Ishikawa (cell line): ENCODE data around the gene OR11A1.

Experiments
- CEBPB ChIP-seq: IDR thresholded peaks from 2 replicates; pipeline ENCODE4 v1.6.1; 2012
- CREB1 ChIP-seq: IDR thresholded peaks from 2 replicates; pipeline ENCODE4 v1.6.1; 2012; ENCODE audit warnings: low read depth
- EGR1 ChIP-seq: IDR thresholded peaks from 2 replicates; pipeline ENCODE4 v1.6.1; 2012
- EP300 ChIP-seq: IDR thresholded peaks from 2 replicates; pipeline ENCODE4 v1.6.1; 2012; ENCODE audit warnings: borderline replicate concordance
- FOXM1 ChIP-seq: IDR thresholded peaks from 2 replicates; pipeline ENCODE4 v1.6.1; 2012; ENCODE audit warnings: low read depth, borderline replicate concordance
- NFIC ChIP-seq: IDR thresholded peaks from 2 replicates; pipeline ENCODE4 v1.6.1; 2012
- RAD21 ChIP-seq: IDR thresholded peaks from 2 replicates; pipeline ENCODE4 v1.6.1; 2012; ENCODE audit warnings: low read depth
- TAF1 ChIP-seq: IDR thresholded peaks from 2 replicates; pipeline ENCODE4 v1.6.1; 2012; ENCODE audit warnings: low read depth, mild to moderate bottlenecking
- TCF12 ChIP-seq: IDR thresholded peaks from 2 replicates; pipeline ENCODE4 v1.6.1; 2012; ENCODE audit warnings: low read depth
- TEAD4 ChIP-seq: IDR thresholded peaks from 2 replicates; pipeline ENCODE4 v1.6.1; 2012
- YY1 ChIP-seq: IDR thresholded peaks from 2 replicates; pipeline ENCODE4 v1.6.1; 2012; ENCODE audit warnings: low read depth
- ZBTB7A ChIP-seq: IDR thresholded peaks from 2 replicates; pipeline ENCODE4 v1.6.1; 2012; ENCODE audit warnings: low read depth
- TF ChIP-seq, protein P1 (sequence below): IDR thresholded peaks from 2 replicates; pipeline ENCODE4 v1.6.1; 2012; ENCODE audit warnings: low read depth, mild to moderate bottlenecking
- TF ChIP-seq, protein P2 (sequence below): IDR thresholded peaks from 2 replicates; pipeline ENCODE4 v1.6.1; 2012
- TF ChIP-seq, protein P3 (sequence below): IDR thresholded peaks from 2 replicates; pipeline ENCODE4 v1.6.1; 2012

The OR11A1 gene

DNA sequence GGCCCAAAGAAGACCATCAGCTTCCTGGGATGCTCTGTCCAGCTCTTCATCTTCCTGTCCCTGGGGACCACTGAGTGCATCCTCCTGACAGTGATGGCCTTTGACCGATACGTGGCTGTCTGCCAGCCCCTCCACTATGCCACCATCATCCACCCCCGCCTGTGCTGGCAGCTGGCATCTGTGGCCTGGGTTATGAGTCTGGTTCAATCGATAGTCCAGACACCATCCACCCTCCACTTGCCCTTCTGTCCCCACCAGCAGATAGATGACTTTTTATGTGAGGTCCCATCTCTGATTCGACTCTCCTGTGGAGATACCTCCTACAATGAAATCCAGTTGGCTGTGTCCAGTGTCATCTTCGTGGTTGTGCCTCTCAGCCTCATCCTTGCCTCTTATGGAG lies 5.2 kb upstream of the OR11A1 start:
- TF ChIP-seq TCF12: no peak
- no peak for TF ChIP-seq EP300
- no peak for TF ChIP-seq EGR1
- TF ChIP-seq CEBPB: no peak
- no peak for TF ChIP-seq TEAD4
- TF ChIP-seq, protein P1, sequence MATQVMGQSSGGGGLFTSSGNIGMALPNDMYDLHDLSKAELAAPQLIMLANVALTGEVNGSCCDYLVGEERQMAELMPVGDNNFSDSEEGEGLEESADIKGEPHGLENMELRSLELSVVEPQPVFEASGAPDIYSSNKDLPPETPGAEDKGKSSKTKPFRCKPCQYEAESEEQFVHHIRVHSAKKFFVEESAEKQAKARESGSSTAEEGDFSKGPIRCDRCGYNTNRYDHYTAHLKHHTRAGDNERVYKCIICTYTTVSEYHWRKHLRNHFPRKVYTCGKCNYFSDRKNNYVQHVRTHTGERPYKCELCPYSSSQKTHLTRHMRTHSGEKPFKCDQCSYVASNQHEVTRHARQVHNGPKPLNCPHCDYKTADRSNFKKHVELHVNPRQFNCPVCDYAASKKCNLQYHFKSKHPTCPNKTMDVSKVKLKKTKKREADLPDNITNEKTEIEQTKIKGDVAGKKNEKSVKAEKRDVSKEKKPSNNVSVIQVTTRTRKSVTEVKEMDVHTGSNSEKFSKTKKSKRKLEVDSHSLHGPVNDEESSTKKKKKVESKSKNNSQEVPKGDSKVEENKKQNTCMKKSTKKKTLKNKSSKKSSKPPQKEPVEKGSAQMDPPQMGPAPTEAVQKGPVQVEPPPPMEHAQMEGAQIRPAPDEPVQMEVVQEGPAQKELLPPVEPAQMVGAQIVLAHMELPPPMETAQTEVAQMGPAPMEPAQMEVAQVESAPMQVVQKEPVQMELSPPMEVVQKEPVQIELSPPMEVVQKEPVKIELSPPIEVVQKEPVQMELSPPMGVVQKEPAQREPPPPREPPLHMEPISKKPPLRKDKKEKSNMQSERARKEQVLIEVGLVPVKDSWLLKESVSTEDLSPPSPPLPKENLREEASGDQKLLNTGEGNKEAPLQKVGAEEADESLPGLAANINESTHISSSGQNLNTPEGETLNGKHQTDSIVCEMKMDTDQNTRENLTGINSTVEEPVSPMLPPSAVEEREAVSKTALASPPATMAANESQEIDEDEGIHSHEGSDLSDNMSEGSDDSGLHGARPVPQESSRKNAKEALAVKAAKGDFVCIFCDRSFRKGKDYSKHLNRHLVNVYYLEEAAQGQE: no peak
- TF ChIP-seq RAD21: no peak
- no peak for TF ChIP-seq TAF1
- TF ChIP-seq NFIC: no peak
- TF ChIP-seq FOXM1: no peak
- no peak for TF ChIP-seq CREB1
- no peak for TF ChIP-seq ZBTB7A
- no peak for TF ChIP-seq YY1
- TF ChIP-seq, protein P2, sequence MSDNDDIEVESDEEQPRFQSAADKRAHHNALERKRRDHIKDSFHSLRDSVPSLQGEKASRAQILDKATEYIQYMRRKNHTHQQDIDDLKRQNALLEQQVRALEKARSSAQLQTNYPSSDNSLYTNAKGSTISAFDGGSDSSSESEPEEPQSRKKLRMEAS: no peak
- TF ChIP-seq, protein P3, sequence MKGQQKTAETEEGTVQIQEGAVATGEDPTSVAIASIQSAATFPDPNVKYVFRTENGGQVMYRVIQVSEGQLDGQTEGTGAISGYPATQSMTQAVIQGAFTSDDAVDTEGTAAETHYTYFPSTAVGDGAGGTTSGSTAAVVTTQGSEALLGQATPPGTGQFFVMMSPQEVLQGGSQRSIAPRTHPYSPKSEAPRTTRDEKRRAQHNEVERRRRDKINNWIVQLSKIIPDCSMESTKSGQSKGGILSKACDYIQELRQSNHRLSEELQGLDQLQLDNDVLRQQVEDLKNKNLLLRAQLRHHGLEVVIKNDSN: no peak

DNA sequence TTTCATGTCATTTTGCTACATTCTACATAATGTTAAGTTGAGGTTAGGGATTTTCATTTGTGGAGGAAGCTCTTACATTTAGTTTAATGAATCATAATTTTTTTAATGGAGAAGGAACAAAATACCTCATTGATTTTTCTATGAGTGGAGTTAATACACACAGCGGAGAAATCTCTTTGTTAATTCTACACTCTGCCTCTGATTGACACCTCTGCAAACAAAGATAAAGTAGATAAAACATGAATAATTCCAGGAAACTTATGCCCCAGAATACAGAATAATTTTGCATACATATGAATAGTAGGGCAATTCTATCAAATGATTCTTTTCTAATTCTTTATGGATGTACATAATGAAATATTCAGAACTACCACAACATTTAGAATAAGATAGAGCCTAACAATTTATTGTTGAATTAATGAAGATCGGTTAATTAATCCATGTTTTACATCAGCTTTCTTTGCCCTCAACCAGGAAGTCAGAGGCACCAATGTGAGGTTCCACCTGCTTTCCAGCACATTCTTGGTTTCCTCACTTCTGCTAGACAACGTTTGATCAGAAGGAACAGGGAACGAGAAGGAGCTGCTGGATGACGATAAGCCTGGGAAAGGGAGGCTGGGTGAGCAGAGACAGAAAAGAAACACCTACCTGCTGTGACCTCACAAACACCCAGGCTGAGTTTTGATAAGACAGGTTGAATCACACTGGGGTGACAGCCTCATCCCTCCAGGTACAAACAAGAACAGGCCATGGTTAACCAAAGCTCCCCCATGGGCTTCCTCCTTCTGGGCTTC lies 4.3 kb upstream of the OR11A1 start:
- TF ChIP-seq CEBPB: no peak
- TF ChIP-seq, protein P3: no peak
- TF ChIP-seq TEAD4: no peak
- no peak for TF ChIP-seq FOXM1
- no peak for TF ChIP-seq NFIC
- TF ChIP-seq YY1: no peak
- TF ChIP-seq, protein P1: no peak
- no peak for TF ChIP-seq EP300
- TF ChIP-seq CREB1: no peak

DNA sequence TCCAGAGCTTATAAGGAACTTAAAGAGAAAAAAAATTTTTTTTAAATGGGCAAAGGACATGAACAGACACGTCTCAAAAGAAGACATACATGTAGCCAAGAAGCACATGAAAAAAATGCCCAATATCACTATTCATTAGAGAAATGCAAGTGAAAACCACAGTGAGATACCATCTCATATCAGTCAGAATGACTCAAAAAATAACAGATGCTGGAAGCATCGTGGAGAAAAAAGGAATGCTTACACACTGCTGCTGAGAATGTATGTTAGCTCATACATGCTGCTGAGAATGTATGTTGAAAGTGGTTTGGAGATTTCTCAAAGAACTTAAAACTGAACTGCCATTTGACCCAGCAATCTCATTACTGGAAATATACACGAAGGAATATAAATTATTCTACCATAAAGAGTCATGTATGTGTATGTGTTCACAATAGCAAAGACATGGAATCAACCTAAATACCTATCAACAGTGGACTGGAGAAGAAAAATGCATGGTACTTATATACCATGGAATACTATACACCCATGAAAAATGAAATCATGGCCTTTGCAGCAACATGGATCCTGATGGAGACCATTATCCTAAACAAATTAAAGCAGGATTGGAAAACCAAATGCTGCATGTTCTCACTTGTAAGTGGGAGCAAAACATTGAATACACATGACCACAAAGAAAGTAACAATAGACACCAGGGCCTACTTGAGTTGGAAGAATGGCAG lies 5.2 kb downstream of the OR11A1 start:
- TF ChIP-seq TCF12: no peak
- no peak for TF ChIP-seq YY1
- TF ChIP-seq, protein P2: no peak
- no peak for TF ChIP-seq CEBPB
- no peak for TF ChIP-seq EGR1
- no peak for TF ChIP-seq RAD21
- no peak for TF ChIP-seq EP300
- TF ChIP-seq NFIC: no peak
- TF ChIP-seq, protein P3: no peak
- no peak for TF ChIP-seq TEAD4
- no peak for TF ChIP-seq ZBTB7A
- no peak for TF ChIP-seq TAF1
- no peak for TF ChIP-seq FOXM1
- TF ChIP-seq CREB1: no peak
- TF ChIP-seq, protein P1: no peak
